Activated naive CD8-positive, alpha-beta T cell treated with anti-CD3 and anti-CD28 coated beads, Interleukin-2, amount 10 ng/mL, durations not matched to agents 7 days and 5 days (primary cell): ENCODE results near the gene C2orf72. TPM values are rescaled to one million over a fixed set of nuclear protein-coding genes. Genes with fewer than 3 reads are reported as not detected.
"Not testable (repeated sequence)": the region's sequence is repeated elsewhere in the genome, so short reads cannot be mapped to it uniquely, and the experiment has no call there.

ENCODE experiments used
- ATAC-seq: fragments of 150-1000 bp; cut with Tn5 transposase; one replicate; pipeline ENCODE4 v1.10.0; 2021; ENCODE audit warnings: low read depth, moderate library complexity
- POLR2A ChIA-PET: fragments of 350-600 bp; sonication (Branson Sonifier 250); formaldehyde crosslinking; loops from one replicate; lab custom pipeline; 2021; ENCODE audit warnings: antibody characterized with exemption; lab: Charles Lee
- DNase-seq: peaks from one replicate; pipeline ENCODE4 v3.0.0; 2021
- H3K27ac Mint-ChIP-seq: one replicate; pipeline ENCODE4 v1.8.0; 2022; ENCODE audit warnings: mild to moderate bottlenecking, mixed read lengths
- H3K27me3 Mint-ChIP-seq: one replicate; pipeline ENCODE4 v1.8.0; 2022; ENCODE audit warnings: mild to moderate bottlenecking, moderate library complexity, mixed read lengths
- H3K36me3 Mint-ChIP-seq: one replicate; pipeline ENCODE4 v1.8.0; 2021; ENCODE audit warnings: mild to moderate bottlenecking, mixed read lengths
- H3K4me1 Mint-ChIP-seq: one replicate; pipeline ENCODE4 v1.8.0; 2021; ENCODE audit warnings: mixed read lengths
- H3K4me3 Mint-ChIP-seq: one replicate; pipeline ENCODE4 v1.8.0; 2022; ENCODE audit warnings: mild to moderate bottlenecking, moderate library complexity, mixed read lengths
- H3K9me3 Mint-ChIP-seq: one replicate; pipeline ENCODE4 v1.8.0; 2021; ENCODE audit warnings: mixed read lengths
- total RNA-seq, 2 experiments: library from RNA; stranded (reverse); gene quantifications; one replicate each; pipeline ENCODE4 v1.2.3, GENCODE V29; 2021

The C2orf72 gene
- total RNA-seq, 2 experiments from 2014 or later: 0.47 to 0.48 TPM

DNA sequence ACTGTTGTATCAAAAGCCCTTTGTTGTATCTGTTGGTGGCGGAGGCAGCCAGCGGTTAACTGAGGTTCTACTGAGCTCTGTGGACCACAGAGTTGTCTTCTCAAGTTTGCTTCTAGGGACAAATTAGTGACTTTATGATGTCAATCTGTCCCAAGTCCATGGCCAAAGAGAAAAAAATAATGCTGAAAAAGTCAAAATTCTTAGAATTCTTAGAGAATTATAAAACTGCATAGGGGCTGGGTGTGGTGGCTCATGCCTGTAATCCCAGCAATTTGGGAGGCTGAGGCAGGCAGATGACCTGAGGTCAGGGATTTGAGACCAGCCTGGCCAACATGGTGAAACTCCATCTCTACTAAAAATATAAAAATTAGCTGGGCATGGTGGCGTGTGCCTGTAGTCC, 12.3 kb upstream of the C2orf72 start:
- H3K4me1 Mint-ChIP-seq, DNase-seq, H3K4me3 Mint-ChIP-seq, H3K9me3 Mint-ChIP-seq, H3K27ac Mint-ChIP-seq, POLR2A ChIA-PET, H3K36me3 Mint-ChIP-seq, ATAC-seq: not testable (repeated sequence)
- H3K27me3 Mint-ChIP-seq: peaks cover 29% of the 10 kb centered on the region

GRCh38 chr2:231028889-231029288, 8.4 kb upstream of the C2orf72 start:
- peaks cover 36% of the 10 kb centered on the region for H3K27me3 Mint-ChIP-seq
- DNase-seq (no peak), ATAC-seq (no peak)
- H3K4me1 Mint-ChIP-seq: no peaks in the 10 kb centered on the region
- no peak overlapping the region for H3K27ac Mint-ChIP-seq
- POLR2A ChIA-PET: interaction anchor here (0.7 kb wide), 1 partner anchor 163 kb away, joined by 4 read pairs; no protein-coding TSS in a partner anchor
- no peaks in the 10 kb centered on the region for H3K9me3 Mint-ChIP-seq
- H3K36me3 Mint-ChIP-seq: no peaks in the 10 kb centered on the region
- no peak overlapping the region for H3K4me3 Mint-ChIP-seq

GRCh38 chr2:231029563-231029962, 7.8 kb upstream of the C2orf72 start:
- POLR2A ChIA-PET: interaction anchor here (0.7 kb wide), 1 partner anchor 164 kb away, joined by 4 read pairs; no protein-coding TSS in a partner anchor
- no peak overlapping the region for H3K27ac Mint-ChIP-seq
- no peaks in the 10 kb centered on the region for H3K36me3 Mint-ChIP-seq
- H3K27me3 Mint-ChIP-seq: peaks cover 42% of the 10 kb centered on the region
- no peak for DNase-seq
- H3K4me3 Mint-ChIP-seq: no peak overlapping the region
- H3K4me1 Mint-ChIP-seq: no peaks in the 10 kb centered on the region
- no peak for ATAC-seq
- no peaks in the 10 kb centered on the region for H3K9me3 Mint-ChIP-seq

DNA sequence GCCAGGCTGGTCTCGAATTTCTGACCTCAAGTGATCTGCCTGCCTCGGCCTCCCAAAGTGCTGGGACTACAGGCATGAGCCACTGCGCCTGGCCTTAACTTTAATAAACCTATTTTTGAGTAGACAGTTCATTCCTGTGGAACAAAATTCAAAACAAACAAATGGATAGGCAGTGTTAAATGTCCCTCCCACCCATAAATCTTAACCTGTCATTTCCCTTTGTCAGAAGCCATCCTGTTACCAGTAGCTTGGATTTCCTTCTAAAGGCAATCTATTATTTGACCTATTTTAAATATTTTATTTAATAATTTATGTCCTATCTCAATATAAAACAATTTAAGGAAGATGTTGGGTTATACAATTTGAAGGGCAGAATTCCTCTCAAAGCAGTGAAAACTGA, 6.6 kb upstream of the C2orf72 start:
- DNase-seq (no peak), ATAC-seq (no peak)
- H3K4me3 Mint-ChIP-seq: no peak overlapping the region
- H3K27me3 Mint-ChIP-seq: peaks cover 45% of the 10 kb centered on the region
- POLR2A ChIA-PET: no interaction called here
- no peak overlapping the region for H3K27ac Mint-ChIP-seq
- no peaks in the 10 kb centered on the region for H3K9me3 Mint-ChIP-seq
- no peaks in the 10 kb centered on the region for H3K4me1 Mint-ChIP-seq
- H3K36me3 Mint-ChIP-seq: no peaks in the 10 kb centered on the region

DNA sequence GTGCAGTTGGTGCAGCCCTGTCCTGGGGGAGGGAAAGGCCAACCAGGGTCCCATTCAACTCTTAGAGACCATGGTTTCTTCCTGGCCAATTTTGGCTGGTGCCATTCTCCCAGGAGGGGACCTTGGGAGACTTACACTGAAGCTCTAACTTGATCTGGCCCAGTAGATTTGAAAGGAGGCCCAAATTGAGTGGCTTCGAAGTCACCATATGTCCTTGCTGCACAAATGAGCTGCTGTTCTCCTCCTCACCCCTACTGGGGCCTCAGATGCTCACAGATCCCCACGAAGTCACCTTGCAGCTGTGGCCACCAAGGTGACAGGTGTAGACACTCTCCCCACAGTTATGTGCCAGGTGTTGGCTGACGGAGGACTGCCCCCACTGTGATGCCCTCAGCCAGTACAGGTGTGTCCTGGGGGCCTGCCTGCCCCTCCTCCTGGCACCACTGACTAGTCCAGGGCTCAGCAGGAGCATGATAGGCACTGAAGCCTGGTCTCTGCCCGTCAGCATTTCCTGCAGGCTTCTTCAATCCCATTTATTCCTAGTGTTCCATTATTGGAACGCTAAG, 4.7 kb upstream of the C2orf72 start:
- no peaks in the 10 kb centered on the region for H3K4me1 Mint-ChIP-seq
- no peaks in the 10 kb centered on the region for H3K36me3 Mint-ChIP-seq
- no peaks in the 10 kb centered on the region for H3K9me3 Mint-ChIP-seq
- H3K4me3 Mint-ChIP-seq: no peak overlapping the region
- POLR2A ChIA-PET: no interaction called here
- DNase-seq: no peak
- no peak for ATAC-seq
- H3K27ac Mint-ChIP-seq: no peak overlapping the region
- H3K27me3 Mint-ChIP-seq: peaks cover 54% of the 10 kb centered on the region

GRCh38 chr2:231033147-231034132, 3.9 kb upstream of the C2orf72 start:
- POLR2A ChIA-PET: no interaction called here
- ATAC-seq (no peak), DNase-seq (no peak)
- Mint-ChIP-seq H3K9me3 (no peaks in the 10 kb centered on the region), H3K27me3 (peaks cover 58% of the 10 kb centered on the region), H3K27ac (no peak overlapping the region), H3K4me1 (no peaks in the 10 kb centered on the region), H3K36me3 (no peaks in the 10 kb centered on the region), H3K4me3 (no peak overlapping the region)

- no peak for DNase-seq
- Mint-ChIP-seq H3K4me3 (no peak overlapping the region), H3K27ac (no peak overlapping the region), H3K4me1 (no peaks in the 10 kb centered on the region), H3K9me3 (no peaks in the 10 kb centered on the region), H3K36me3 (no peaks in the 10 kb centered on the region), H3K27me3 (peaks cover 65% of the 10 kb centered on the region)
- ATAC-seq: no peak
- POLR2A ChIA-PET: no interaction called here
Observed at GRCh38 chr2:231034291-231034882, 2.9 kb upstream of the C2orf72 start.

GRCh38 chr2:231036131-231036530, 1.2 kb upstream of the C2orf72 start:
- H3K9me3 Mint-ChIP-seq: no peaks in the 10 kb centered on the region
- H3K4me1 Mint-ChIP-seq: no peaks in the 10 kb centered on the region
- H3K27ac Mint-ChIP-seq: no peak overlapping the region
- H3K4me3 Mint-ChIP-seq: no peak overlapping the region
- DNase-seq (no peak), ATAC-seq (no peak)
- POLR2A ChIA-PET: interaction anchor here (1.2 kb wide), 1 partner anchor 17 kb away, joined by 3 read pairs; no protein-coding TSS in a partner anchor
- H3K36me3 Mint-ChIP-seq: no peaks in the 10 kb centered on the region
- H3K27me3 Mint-ChIP-seq: peaks cover 72% of the 10 kb centered on the region

GRCh38 chr2:231036578-231037106, 681 bp upstream of the C2orf72 start:
- ATAC-seq (no peak), DNase-seq (no peak)
- H3K27ac Mint-ChIP-seq: no peak overlapping the region
- no peaks in the 10 kb centered on the region for H3K4me1 Mint-ChIP-seq
- peaks cover 69% of the 10 kb centered on the region for H3K27me3 Mint-ChIP-seq
- peak overlapping the region; percentile 46 for H3K4me3 Mint-ChIP-seq
- H3K36me3 Mint-ChIP-seq: no peaks in the 10 kb centered on the region
- no peaks in the 10 kb centered on the region for H3K9me3 Mint-ChIP-seq
- POLR2A ChIA-PET: no interaction called here

GRCh38 chr2:231037731-231038482, 584 bp downstream of the C2orf72 start:
- POLR2A ChIA-PET: no interaction called here
- Mint-ChIP-seq H3K27ac (no peak overlapping the region), H3K27me3 (peaks cover 74% of the 10 kb centered on the region), H3K36me3 (no peaks in the 10 kb centered on the region), H3K4me3 (peak overlapping the region; percentile 66), H3K4me1 (no peaks in the 10 kb centered on the region), H3K9me3 (no peaks in the 10 kb centered on the region)
- DNase-seq (peak; percentile 40), ATAC-seq (no peak)

- no peaks in the 10 kb centered on the region for H3K36me3 Mint-ChIP-seq
- POLR2A ChIA-PET: no interaction called here
Observed at GRCh38 chr2:231038483-231039293, 1.4 kb downstream of the C2orf72 start.

DNA sequence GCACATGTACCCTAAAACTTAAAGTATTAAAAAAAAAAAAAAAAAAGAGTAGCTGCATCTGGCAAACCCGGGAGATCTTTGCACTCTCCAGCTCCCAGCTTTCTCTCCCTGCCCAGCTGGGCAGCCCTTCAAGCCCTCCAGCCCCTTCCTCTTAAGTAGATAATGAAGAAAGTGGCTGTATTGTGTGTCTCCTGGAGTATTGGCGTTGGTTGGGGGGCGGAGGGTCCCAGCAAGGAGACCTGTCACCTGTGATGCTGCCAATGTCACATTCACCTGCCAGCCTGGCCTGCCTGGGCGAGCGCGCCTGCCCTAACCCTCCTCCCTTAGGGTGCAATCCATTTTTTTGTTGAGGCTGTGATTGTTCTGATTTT, 2.0 kb downstream of the C2orf72 start:
- Mint-ChIP-seq H3K27ac (no peak overlapping the region), H3K4me1 (no peaks in the 10 kb centered on the region), H3K27me3 (peaks cover 62% of the 10 kb centered on the region), H3K4me3 (no peak overlapping the region), H3K36me3 (no peaks in the 10 kb centered on the region), H3K9me3 (no peaks in the 10 kb centered on the region)
- POLR2A ChIA-PET: no interaction called here
- DNase-seq (no peak), ATAC-seq (no peak)

More at GRCh38 chr2:231038483-231039293, 1.4 kb downstream of the C2orf72 start:
- Mint-ChIP-seq H3K27me3 (peaks cover 68% of the 10 kb centered on the region), H3K4me3 (peak overlapping the region; percentile 66), H3K9me3 (no peaks in the 10 kb centered on the region), H3K4me1 (no peaks in the 10 kb centered on the region), H3K27ac (no peak overlapping the region)
- DNase-seq (no peak), ATAC-seq (no peak)
